Kidney tubule cell (primary cell): ENCODE results near the gene LRTM1.

ENCODE experiments used
- DNase-seq: peaks from one replicate; pipeline ENCODE4 v3.0.0-alpha.2; 2018; ENCODE audit warnings: low spot score

The LRTM1 gene

DNA sequence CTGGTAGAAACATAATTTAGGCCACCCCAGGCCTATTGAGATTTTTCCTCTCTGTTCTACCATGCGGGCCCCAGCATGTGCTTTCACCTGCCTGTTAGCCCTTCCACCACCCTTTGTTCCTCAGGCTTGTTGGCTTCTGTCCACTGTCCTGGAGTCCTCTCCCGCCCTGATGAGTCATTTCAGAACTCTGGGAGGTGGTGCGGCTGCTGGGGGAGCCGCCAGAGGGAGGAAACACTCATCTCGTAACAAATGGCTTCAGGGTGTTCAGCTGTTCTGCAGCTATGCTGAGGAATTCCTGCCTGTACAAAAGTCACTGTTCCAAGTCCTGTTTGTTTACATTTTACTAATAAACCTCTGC is 36.3 kb downstream of the LRTM1 start:
- DNase-seq = peak; percentile 97

DNA sequence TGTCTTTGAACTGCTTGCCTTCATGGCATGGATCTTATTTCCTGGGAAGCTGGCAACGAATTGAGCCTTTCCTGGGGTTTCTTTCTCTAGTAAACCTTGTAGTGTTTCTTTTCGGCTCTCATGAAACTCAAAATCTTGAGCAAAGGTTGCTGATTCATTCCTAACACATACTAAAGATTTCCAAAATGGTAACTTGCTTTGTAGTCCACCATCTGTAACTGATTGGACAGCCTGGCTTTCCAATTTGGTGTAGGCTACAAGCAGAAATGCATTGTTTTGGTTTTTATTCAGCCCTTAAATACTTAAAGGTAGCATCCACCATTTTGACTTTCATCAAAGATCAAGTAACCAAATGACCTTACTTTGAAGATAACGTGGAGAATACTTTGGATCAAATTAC is 38.1 kb downstream of the LRTM1 start:
- no peak for DNase-seq

DNA sequence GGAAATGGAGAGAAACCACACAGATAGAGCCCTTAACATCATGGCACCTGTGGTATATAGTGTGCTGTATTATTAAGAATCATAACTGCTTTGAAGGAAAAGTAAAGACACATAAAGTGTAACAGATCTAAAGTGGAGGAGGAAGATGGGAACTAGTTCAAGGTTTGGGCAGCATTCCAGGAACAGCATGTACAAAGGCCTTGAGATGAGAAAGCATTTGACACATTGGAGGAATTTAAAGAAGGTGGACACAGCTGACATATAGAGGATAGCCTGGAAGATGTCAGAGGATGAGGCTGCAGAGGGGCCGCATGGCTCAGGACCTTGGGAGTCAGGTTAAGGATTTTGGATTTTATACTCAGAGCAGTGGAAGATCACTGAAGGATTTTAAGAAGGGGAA is 39.0 kb downstream of the LRTM1 start:
- no peak for DNase-seq

DNA sequence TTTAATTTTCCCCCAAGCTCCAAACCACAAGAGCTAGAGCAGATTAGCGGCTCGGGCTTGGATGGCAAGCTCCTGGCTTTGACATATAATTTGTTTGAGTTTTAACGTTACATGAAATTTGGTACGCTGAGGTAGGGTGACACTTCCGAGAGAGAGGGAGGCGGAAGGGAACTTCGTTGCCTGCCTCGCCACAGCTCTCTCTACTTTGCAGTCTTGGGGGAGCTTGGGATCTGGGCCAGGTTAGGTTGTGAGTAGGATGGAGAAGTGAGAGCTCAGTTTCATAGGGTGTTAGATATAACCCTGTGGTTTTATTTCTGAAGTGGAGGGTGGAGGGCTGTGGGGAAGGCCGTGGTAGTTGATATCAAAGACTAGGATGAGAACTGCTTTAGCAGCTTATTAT is 39.7 kb downstream of the LRTM1 start:
- DNase-seq = no peak

DNA sequence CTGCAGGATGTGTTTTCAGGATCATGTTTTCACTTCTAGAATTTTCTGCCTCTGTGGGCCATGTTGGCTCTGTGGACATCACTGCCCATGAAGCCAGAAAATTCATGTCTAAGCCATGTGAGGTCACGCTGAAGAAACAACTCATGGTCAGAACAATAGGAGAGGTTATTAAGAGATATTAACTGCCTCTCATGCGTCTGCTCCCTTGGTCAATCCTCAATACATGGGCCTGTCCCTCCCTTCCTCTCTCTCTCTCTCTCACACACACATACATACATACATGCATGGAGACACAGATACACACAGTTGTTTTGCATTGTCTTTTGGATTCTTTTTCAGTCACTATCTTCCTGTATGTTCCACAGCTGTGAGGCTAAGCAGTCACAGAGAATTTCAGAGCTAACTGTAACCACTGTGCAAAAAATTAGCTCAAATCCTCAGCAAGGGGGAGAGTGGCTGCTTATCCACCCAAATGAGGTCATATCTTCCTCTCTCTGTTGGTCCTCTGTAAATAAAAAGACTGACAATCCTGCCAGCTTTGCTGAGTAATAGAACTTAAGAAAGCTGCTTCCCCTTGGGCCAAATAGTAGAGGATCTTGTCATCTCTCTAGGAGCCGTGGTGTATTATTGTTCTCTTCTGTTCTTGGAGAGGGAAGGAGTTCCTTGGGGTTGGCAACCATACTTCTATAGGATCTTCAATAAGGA is 45.6 kb downstream of the LRTM1 start:
- DNase-seq = peak; percentile 89

DNA sequence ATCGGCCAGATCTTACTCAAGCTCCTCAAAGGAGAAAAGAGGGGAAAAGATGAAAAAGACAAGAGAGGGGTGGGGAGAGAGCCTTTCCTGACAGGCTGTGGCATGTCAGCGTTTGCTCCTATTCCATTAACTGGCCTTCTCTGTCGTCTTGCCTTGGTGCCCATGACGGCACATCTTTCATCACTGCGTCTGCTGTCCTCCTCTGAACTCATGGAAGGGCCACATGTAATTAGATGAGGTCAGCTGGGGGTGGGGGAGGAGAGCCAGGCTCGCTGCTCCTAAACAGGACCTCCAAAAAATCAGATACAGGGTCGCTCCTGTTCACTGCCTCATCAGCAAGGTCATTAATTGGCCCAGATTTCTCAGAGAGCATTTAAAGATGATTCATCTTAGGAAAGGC is 49.7 kb downstream of the LRTM1 start:
- no peak for DNase-seq

DNA sequence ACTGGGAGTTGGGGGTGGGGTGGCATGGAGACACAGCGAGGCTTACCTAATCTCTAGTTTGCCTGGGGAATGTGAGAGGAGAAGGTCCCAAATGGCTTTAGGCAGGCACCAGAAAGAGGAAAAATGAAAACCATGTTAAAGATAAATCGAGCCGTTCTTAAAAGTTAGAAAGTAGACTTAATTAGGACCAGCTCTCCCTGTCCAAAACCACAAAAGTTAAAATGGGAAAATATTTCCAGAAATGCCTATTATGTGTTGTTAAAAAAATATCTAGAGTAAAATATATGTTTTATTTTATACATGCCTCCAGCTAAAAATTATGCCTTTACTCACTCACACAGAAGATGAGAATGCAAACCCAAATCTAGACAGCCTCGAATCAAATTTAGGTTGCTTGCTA is 50.1 kb downstream of the LRTM1 start:
- DNase-seq = no peak

DNA sequence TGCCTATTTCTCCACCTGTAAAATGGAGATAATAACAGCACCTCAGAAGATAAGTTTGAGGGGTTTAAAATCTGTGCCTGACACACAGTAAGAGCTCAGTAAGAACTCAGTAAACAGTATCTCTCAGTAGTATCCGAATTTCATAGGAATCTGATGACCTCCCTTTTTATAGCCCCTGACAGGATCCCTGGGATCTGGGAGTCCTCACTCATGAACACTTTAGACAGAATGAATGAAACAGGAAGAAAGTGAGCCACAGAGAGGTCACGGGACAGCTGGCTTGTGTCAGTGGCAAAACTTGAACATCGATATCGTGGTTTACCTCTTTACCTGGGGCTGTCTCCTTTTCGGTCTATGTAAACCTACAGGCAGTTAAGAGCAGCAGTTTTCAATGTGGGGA is 51.2 kb downstream of the LRTM1 start:
- no peak for DNase-seq

DNA sequence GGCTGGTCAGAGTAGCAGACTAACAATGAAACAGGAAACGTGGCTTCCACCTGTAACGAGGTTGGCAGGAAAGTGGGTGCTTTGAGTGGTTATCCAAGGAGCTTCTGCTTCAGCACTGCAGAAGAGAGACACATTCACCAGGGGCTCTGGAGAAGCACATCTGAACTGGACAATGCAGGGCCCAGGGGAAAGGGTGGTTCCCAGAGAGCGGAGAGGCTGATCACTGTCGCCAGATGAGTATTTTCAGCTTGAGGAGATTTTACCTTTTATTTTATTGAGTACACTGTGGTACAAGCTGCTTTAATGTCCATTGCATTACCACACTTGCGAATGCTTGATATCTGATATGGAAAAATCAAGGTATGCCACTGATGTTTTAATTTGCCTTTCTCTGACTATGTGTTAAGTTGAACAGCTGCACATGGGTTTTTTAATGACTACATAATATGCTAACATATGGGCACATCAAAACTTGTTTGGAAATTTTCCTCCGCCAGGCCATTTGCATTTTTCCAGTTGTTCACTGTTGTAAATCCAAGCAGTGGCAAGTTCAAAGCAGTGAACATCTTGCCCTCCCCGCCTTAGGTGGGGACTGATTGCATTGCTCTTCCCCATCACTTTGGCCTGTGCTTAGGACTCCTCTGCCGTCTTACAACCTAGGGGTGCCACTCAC is 52.1 kb downstream of the LRTM1 start:
- no peak for DNase-seq

DNA sequence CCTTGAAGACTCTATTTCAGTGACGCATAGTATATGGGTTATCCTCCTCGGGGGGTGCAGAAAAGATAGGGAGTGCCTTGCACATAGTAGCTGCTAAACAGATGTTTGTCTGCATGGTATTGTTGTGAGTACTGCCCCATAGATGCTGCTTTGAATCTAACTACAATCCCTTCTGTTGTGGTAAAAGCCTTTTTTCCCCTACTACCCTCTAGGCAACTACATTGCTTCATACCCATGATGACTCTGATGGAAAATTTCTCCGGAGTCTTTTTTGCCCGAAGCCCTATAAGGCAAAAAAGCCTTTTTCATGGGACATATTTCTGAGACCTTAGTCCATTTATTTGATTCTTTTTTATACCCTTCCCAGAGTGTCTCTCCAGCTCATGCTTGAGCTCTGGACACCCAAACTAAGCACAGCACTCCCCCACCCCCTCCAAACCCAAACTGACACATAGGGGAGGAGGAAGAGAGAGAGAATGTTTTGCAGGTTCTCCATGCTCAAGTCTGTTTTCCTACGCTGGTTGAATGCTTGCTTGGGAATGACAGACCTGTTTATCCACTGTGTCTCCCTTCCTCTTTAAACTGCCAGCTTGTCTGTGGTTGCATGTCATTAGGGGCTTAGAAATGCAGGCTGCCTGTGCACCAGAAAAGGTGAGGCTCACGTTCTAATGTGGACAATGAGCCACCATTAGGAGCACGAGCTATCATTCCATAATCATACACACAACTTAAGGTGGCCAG is 52.9 kb downstream of the LRTM1 start:
- DNase-seq = no peak

DNA sequence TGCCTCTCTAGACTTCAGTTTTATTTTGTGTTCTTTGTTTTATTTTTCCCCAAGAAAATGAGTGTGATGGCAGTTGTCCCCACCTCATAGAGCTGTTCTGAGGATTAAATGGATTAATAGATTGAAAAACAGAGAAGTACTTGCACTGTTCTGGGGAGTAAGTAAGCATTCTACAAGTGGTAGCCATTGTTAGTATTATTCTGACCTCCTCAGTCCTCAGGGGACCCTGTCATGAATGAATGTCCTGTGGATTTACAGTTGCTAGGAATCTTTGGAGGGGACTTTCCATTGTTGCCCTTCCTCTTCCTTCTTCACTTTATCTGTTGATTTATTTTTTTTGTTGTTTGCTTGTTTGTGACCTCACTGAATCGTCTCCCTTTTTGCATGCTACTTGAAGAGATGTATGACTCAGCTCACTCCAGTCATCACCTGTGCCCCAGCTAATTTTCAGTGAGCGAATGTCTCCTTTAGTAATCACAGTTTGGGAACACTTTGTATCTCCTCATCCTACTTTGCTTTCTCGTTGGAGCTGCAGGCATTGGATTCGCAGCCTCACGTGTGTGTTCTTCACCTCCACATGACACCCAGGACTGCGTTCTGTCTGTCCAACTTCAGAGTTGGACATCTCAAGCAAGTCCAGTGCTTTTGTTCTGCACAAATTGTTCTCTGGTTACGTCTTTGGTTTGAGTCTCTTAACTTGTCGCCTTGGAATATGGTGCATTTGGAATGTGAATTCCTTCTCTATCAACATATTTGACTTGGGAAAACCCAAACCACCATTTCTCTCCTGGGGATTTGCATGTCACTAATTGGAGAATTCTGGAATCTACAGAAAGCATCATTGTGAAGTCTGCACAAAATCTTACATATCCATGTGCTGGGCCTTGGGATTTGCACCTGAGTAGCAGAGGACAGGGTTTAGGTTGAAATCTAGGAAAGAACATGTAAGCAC is 54.5 kb downstream of the LRTM1 start:
- DNase-seq = peak; percentile 56

DNA sequence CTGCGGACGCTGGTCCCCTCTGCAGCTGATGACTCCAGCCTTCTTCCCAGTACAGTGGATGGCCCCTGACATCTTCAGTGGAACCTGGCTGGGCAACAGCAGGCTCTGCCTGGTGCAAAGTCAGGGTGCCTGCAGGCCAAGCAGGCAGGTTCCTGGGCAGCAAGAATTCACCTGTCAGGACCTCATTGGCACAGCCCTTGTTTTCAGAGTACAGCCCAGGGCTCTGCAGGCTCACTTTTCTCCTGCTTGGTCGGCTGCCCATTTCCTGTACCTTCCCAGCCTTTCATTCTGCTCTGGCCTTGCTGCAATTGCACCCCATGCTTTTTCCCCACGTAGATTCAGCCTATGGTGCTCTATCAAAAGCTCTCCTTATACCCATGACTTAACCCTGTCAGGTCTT is 56.0 kb downstream of the LRTM1 start:
- DNase-seq = no peak

DNA sequence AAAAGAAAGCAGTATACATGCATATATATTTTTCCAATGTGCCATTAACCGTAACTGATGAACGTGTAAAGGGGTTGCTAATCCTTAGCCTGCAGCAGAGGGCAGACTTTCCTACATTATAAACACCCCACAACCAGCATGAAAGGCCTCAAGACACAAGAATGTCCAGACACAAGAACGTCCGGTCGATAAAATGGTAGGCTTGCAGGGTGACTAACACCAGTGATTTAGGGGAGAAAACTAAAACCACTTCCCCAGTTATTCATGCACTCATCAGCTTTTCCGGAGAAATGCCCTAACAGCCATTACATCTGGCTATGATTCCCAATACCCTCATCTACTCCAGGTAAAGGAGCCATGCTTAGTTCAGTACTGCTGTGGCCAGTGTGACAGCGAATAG is 57.4 kb downstream of the LRTM1 start:
- peak; percentile 86 for DNase-seq
